HUES6 (cell line): Measurements from ENCODE around the gene CCDC80.

ENCODE experiments used
- H3K27ac ChIP-seq: 2 replicates; pipeline ENCODE4 v1.7.0; 2013; ENCODE audit warnings: low read depth, mild to moderate bottlenecking, low read length, inconsistent platforms
- H3K27me3 ChIP-seq: 2 replicates; pipeline ENCODE4 v1.6.1; 2013; ENCODE audit warnings: low read length; ENCODE audit not compliant: control insufficient read depth, insufficient read depth
- H3K36me3 ChIP-seq: 2 replicates; pipeline ENCODE4 v1.6.1; 2013; ENCODE audit warnings: low read length; ENCODE audit not compliant: control insufficient read depth, insufficient read depth
- H3K4me1 ChIP-seq: 2 replicates; pipeline ENCODE4 v1.6.1; 2013; ENCODE audit warnings: low read length; ENCODE audit not compliant: control insufficient read depth, insufficient read depth
- H3K4me3 ChIP-seq: 2 replicates; pipeline ENCODE4 v1.5.1; 2013; ENCODE audit warnings: low read depth, low read length
- H3K9ac ChIP-seq: one replicate; pipeline ENCODE4 v1.6.1; 2013; ENCODE audit warnings: mild to moderate bottlenecking, low read length
- H3K9me3 ChIP-seq: 2 replicates; pipeline ENCODE4 v1.6.1; 2013; ENCODE audit warnings: low read depth, low read length; ENCODE audit not compliant: control insufficient read depth, insufficient read depth

The CCDC80 gene

DNA sequence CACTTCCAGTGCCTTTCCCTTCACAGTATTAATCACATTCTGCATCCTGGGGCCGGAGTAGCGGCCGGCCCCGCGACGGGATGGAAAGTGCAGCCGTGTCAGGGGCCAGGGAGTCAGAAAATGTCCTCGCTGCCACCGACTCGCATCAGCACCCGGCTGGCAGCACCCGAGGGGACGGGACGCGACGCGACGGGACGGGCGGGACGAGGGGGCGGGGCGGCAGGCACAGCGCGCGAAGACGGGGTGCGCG is 79.5 kb downstream of the CCDC80 start:
- Histone ChIP-seq H3K9ac (peak overlapping the region; percentile 88), H3K4me3 (peak overlapping the region; percentile 93), H3K9me3 (no peaks in the 10 kb centered on the region), H3K27ac (peak overlapping the region; percentile 26; the same call in 1 of the 2 replicates), H3K27me3 (no peaks in the 10 kb centered on the region), H3K4me1 (peaks cover 29% of the 10 kb centered on the region), H3K36me3 (peaks cover 21% of the 10 kb centered on the region)

DNA sequence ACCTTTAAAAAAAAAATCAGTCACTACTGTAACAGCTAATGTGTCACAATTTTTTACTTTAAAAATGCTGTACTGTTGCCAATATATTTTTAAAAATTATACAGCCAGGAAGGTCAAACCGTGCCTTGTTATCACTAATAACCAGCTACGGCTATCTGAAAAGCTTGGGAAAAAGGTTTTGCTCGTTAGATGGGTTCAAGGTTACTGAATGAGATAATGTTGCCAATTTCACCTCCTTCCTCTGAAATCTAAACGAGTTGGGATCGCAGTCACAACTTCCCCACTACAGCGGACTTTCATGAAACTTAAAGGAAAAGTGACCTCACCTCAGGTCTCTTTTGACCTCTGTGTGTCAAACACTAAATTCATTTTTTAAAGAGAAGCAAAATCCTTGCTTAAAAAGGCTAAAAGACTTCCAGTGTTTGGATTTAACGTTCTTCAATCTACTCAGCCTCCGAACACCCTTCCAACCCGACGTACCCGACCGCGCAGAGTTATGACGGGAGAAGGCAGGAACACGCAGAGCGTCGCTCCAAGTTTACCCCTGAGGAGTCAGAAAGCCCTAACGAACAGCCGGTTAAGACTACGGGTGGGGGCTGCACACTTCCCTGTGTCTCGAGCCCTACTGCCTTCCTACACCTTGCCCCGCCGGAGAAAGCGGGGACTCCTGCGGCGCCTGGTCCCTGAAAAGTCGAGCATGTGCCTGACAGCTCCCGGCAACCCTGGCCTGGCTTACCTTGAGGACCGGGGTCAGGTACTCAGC is 80.0 kb downstream of the CCDC80 start:
- H3K27ac ChIP-seq = peak overlapping the region; percentile 62; the same call in 1 of the 2 replicates
- peaks cover 25% of the 10 kb centered on the region for H3K4me1 ChIP-seq
- peak overlapping the region; percentile 93 for H3K4me3 ChIP-seq
- H3K27me3 ChIP-seq = no peaks in the 10 kb centered on the region
- H3K9ac ChIP-seq = peak overlapping the region; percentile 88
- H3K9me3 ChIP-seq = no peaks in the 10 kb centered on the region
- peaks cover 19% of the 10 kb centered on the region for H3K36me3 ChIP-seq

DNA sequence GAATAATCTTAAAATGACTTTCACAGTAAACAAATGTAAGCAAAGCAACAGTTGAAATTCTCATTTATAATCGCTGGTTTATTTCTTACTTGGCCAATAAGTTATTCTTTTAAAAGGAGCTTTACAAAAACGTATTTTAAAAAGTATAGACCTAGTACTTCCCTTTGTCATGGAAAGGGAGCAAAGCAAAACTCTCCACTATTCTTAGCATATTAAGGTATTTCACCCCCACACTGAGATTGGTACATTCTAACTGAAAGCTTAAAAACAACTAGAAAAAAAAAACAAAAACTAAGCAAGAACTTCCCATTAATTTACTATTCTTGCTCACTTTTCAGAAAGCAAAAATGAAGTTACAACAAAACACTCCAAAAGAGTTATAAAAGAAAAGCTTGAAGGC is 80.6 kb downstream of the CCDC80 start:
- peak overlapping the region; percentile 93 for H3K4me3 ChIP-seq
- peaks cover 19% of the 10 kb centered on the region for H3K4me1 ChIP-seq
- H3K27ac ChIP-seq = 0 out of 2 replicates have a peak overlapping the region, but pooled peaks have one; percentile 62
- no peaks in the 10 kb centered on the region for H3K9me3 ChIP-seq
- H3K9ac ChIP-seq = peak overlapping the region; percentile 88
- no peaks in the 10 kb centered on the region for H3K27me3 ChIP-seq
- H3K36me3 ChIP-seq = peaks cover 18% of the 10 kb centered on the region

DNA sequence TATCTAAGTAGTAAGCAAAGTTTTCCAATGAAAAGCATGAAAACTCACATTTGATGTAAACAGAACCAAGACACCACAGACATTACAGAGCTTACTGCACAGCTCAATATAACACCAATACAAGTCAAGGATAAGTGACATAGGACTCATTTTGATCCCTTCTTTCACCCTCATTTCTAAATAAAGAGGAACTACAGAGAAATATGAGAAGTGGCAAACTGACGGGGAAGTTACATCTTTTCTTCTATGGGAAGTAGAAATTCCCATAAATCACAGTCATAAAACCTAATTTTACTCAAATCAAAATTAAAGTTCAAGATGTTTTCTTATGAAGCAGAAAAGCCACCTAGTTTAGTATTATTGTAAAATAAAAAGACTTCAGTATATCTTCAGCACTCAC is 83.0 kb downstream of the CCDC80 start:
- Histone ChIP-seq H3K36me3 (peaks cover 13% of the 10 kb centered on the region), H3K9ac (no peak overlapping the region), H3K27ac (no peak overlapping the region), H3K4me1 (peaks cover 5% of the 10 kb centered on the region; the same call in 1 of the 2 replicates), H3K9me3 (peaks cover 8% of the 10 kb centered on the region; the same call in 1 of the 2 replicates), H3K4me3 (no peak overlapping the region), H3K27me3 (no peaks in the 10 kb centered on the region)

DNA sequence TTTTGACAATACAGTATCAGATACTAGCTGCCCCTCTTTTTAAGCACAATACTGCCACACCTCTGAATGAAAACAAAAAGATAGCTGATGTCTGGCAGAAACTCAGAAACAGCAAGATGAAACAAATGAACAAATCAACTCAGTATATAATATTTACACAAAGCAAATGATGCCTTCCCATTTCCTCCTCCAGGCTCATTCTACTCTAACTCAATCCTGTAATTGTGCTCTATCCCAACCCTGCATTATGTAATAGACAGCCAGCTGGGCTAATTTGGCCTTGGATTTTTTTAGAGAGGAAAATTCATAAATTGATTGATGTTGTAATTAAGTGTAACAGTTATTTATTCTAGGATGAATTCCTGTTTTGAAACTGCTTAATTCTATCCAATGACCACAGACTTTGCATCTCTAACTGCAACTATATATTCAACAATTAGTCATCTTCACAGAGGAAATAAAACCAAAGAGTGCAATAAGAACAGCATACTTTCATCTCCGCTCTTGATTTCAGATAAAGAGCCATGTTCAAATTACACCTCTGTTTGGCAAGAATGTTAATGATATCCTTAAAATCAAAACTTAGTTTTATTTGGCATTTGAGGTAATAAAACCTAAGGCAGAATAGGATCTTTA is 85.3 kb downstream of the CCDC80 start:
- Histone ChIP-seq H3K4me3 (no peak overlapping the region), H3K9me3 (peaks cover 11% of the 10 kb centered on the region; the same call in 1 of the 2 replicates), H3K9ac (no peak overlapping the region), H3K36me3 (peaks cover 19% of the 10 kb centered on the region), H3K4me1 (peaks cover 5% of the 10 kb centered on the region; the same call in 1 of the 2 replicates), H3K27me3 (no peaks in the 10 kb centered on the region), H3K27ac (no peak overlapping the region)

DNA sequence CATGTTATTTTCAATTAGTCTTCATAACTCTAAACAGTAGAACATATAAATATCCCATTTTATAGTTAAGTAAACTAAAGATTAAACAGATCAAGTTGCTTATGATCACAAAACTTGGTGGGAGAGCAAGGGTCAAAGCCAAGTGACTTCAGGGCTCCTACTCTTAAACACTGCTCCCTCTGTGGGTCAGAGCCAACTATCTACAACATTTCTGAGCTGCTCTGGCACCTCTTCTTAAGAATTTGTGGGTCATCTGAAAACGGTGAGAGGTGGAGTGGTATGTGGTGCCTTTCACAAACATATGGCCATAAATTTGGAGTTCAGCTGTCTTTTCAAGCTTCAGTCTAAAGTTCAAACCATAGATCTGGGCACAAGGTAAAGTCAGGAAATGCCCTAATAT is 90.1 kb downstream of the CCDC80 start:
- H3K4me3 ChIP-seq = no peak overlapping the region
- H3K4me1 ChIP-seq = no peaks in the 10 kb centered on the region
- no peak overlapping the region for H3K27ac ChIP-seq
- peaks cover 40% of the 10 kb centered on the region for H3K36me3 ChIP-seq
- H3K27me3 ChIP-seq = no peaks in the 10 kb centered on the region
- no peak overlapping the region for H3K9ac ChIP-seq
- peaks cover 11% of the 10 kb centered on the region; the same call in 1 of the 2 replicates for H3K9me3 ChIP-seq
